Measurements from ENCODE around the gene PRAMEF26. TPM values are rescaled to one million over a fixed set of nuclear protein-coding genes. Genes with fewer than 3 reads are reported as not detected.

The PRAMEF26 gene
- total RNA-seq: not detected in 2 replicates

GRCh38 chr1:13155909-13156308, at the start of gene PRAMEF26:
TSS of gene PRAMEF26 (minus strand) at chr1:13156009. CDS start at chr1:13153095, 2,914 bp downstream.

GRCh38 chr1:13201309-13201708, 45.5 kb upstream of the PRAMEF26 start, which contains the start of gene PRAMEF13:
TSS of gene PRAMEF13 (minus strand) at chr1:13201409. CDS start at chr1:13199589, 1,820 bp downstream.

DNA sequence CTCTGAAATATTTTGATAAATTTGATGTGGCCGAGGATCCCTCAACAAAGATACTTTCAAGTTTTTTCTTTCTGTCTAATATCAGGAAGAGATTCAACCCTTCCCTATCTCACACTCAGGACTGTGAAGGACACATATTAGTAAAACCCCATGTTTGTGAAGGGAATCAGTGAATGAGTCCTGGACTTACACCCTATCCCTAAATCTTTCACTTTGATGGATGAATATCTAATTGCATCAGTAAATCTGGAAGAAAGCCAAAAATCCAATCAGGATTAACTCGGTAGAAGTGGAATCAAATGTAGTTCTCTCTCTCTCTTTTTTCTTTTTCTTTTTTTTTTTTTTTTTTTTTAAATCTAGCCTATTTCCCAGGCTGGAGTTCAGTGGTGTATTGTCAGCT, 15.7 kb upstream of the PRAMEF26 start, which contains the start of gene PRAMEF9:
PRAMEF9 (plus strand) TSS at position 301 of the 400 bp plus-strand sequence. CDS start 3,433 bp downstream, outside the sequence.

GRCh38 chr1:13165531-13165930, 9.7 kb upstream of the PRAMEF26 start, which contains the start of gene HNRNPCL4:
TSS of gene HNRNPCL4 (minus strand) at chr1:13165631. CDS start at chr1:13165467, 164 bp downstream.

DNA sequence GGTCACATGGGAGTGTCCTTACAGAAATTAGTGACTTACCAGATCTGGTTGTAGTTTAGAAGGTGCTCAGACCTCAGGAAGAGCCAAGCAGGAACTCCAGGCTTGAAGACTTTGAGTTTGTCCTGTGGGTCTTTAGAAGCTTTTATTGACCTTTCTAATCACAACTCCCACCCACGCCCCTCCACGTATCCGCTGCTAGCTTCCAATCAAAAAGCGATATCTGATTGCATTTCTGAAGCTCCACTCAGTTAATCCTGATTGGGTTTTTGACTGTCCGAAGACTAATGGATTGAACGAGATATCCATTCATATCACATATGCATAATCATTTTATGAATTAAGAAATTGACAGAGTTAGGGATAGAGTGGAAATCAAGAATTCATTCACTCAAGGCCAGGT, 39.1 kb downstream of the PRAMEF26 start, which contains the start of gene HNRNPCL2:
HNRNPCL2 (minus strand) TSS at position 101 of the 400 bp plus-strand sequence. CDS start 454 bp downstream, outside the sequence.

Other genes starting within 250 kb of the PRAMEF26 start
- not detected in 2 replicates for gene PRAMEF7, start 239.4 kb downstream of the PRAMEF26 start, total RNA-seq
- gene PRAMEF6, start 208.4 kb downstream of the PRAMEF26 start, total RNA-seq: not detected in 2 replicates
- not detected in 2 replicates for gene PRAMEF27, start 99.4 kb downstream of the PRAMEF26 start, total RNA-seq
- gene HNRNPCL3, start 95.2 kb downstream of the PRAMEF26 start, total RNA-seq: not detected in 2 replicates
- not detected in 2 replicates for gene PRAMEF25, start 85.2 kb downstream of the PRAMEF26 start, total RNA-seq
- not detected in 2 replicates for gene HNRNPCL2, start 39.2 kb downstream of the PRAMEF26 start, total RNA-seq
- gene HNRNPCL4, start 9.6 kb upstream of the PRAMEF26 start, total RNA-seq: not detected in 2 replicates
- gene PRAMEF9, start 15.8 kb upstream of the PRAMEF26 start, total RNA-seq: not detected in 2 replicates
- not detected in 2 replicates for gene PRAMEF13, start 45.4 kb upstream of the PRAMEF26 start, total RNA-seq
- not detected in 2 replicates for gene PRAMEF18, start 70.1 kb upstream of the PRAMEF26 start, total RNA-seq
- gene PRAMEF5, start 98.2 kb upstream of the PRAMEF26 start, total RNA-seq: not detected in 2 replicates
- not detected in 2 replicates for gene PRAMEF8, start 129.1 kb upstream of the PRAMEF26 start, total RNA-seq
- not detected in 2 replicates for gene PRAMEF33, start 147.5 kb upstream of the PRAMEF26 start, total RNA-seq
- gene PRAMEF15, start 159.6 kb upstream of the PRAMEF26 start, total RNA-seq: not detected in 2 replicates
- gene PRAMEF14, start 191.1 kb upstream of the PRAMEF26 start, total RNA-seq: not detected in 2 replicates
- not detected in 2 replicates for gene PRAMEF19, start 215.9 kb upstream of the PRAMEF26 start, total RNA-seq
- gene PRAMEF17, start 233.6 kb upstream of the PRAMEF26 start, total RNA-seq: not detected in 2 replicates

All from regular cardiac myocyte (primary cell).